K562 (cell line): ENCODE measurements around the gene EPHB4. TPM values are rescaled to one million over a fixed set of nuclear protein-coding genes. Genes with fewer than 3 reads are reported as not detected.

ENCODE experiments used
- CAMTA2 ChIP-seq: fragments of 250-450 bp; sonication (Bioruptor Pico); conservative IDR thresholded peaks from 2 replicates; pipeline ENCODE4 v1.5.1; 2022
- CTBP1 ChIP-seq: fragments of 450-650 bp; IDR thresholded peaks from 2 replicates; pipeline ENCODE4 v1.6.1; 2016; ENCODE audit warnings: borderline replicate concordance
- EP400 ChIP-seq: fragments of 450-650 bp; IDR thresholded peaks from 2 replicates; pipeline ENCODE4 v1.6.1; 2017; ENCODE audit warnings: antibody characterized with exemption, mild to moderate bottlenecking, moderate library complexity
- MCM2 ChIP-seq: fragments of 450-650 bp; IDR thresholded peaks from 2 replicates; pipeline ENCODE4 v1.6.1; 2017; ENCODE audit warnings: low read depth, mild to moderate bottlenecking
- MIER1 ChIP-seq: fragments of 450-650 bp; IDR thresholded peaks from 2 replicates; pipeline ENCODE4 v1.6.1; 2016; ENCODE audit warnings: antibody characterized with exemption, mild to moderate bottlenecking, low read depth
- SLC30A9 ChIP-seq: fragments of 250-450 bp; sonication (Bioruptor Pico); IDR thresholded peaks from 2 replicates; pipeline ENCODE4 v1.8.0; 2022; ENCODE audit warnings: mild to moderate bottlenecking, moderate library complexity
- SMARCC2 ChIP-seq: fragments of 450-650 bp; IDR thresholded peaks from 2 replicates; pipeline ENCODE4 v1.6.1; 2017; ENCODE audit warnings: antibody characterized with exemption, moderate library complexity, mild to moderate bottlenecking, low read depth
- STAG1 ChIP-seq: sonication (generic); formaldehyde crosslinking; IDR thresholded peaks from 2 replicates; pipeline ENCODE4 v1.5.0; 2020; ENCODE audit warnings: missing genetic modification reagents, borderline replicate concordance
- YY1 ChIP-seq, 3 experiments: IDR thresholded peaks; 2 replicates each; pipeline ENCODE4 v1.6.1; 2011; ENCODE audit warnings: low read length in 2 of 3, mild to moderate bottlenecking in 2 of 3, moderate library complexity in 2 of 3, borderline replicate concordance in 1 of 3, control low read depth in 1 of 3, low read depth in 1 of 3; ENCODE audit not compliant: insufficient read depth in 3 of 3, insufficient replicate concordance in 2 of 3, control insufficient read depth in 1 of 3, insufficient read length in 1 of 3; ENCODE audit errors: extremely low read depth in 1 of 3
- polyA plus RNA-seq, 8 experiments: library from polyadenylated mRNA; depleted of rRNA in 4 of 8; stranded (reverse) in 5 of 8; unstranded in 3 of 8; fragments of >200 nt; fragmentation: Nextera tagmentation in 2 of 8; fragmentation: Illumina TruSeq in 1 of 8; extraction: Ambion mirVana in 2 of 8; extraction: Trizol in 1 of 8; gene quantifications; 2 replicates each; pipeline versions ENCODE4 v1.2.1 to v1.2.3, GENCODE V29; 2011 to 2014; ENCODE audit warnings: inconsistent platforms in 1 of 8, missing spikeins in 1 of 8
- total RNA-seq, 7 experiments: library from RNA; depleted of rRNA in 6 of 7; stranded (reverse); fragments of >200 nt in 6 of 7; fragmentation: Illumina TruSeq in 2 of 7; extraction: Trizol in 2 of 7; gene quantifications; 2 replicates each; pipeline versions ENCODE4 v1.2.1 to v1.2.3, GENCODE V29; 2011 to 2021; ENCODE audit warnings: low replicate concordance in 1 of 7
- TF ChIP-seq, protein P1 (sequence below): fragments of 450-650 bp; formaldehyde crosslinking; IDR thresholded peaks from 2 replicates; pipeline ENCODE4 v1.4.0; 2022; ENCODE audit warnings: missing genetic modification characterization
- TF ChIP-seq, protein P2 (sequence below), 2 experiments: fragments of 450-650 bp in 1 of 2; sonication (generic) in 1 of 2; formaldehyde crosslinking in 1 of 2; IDR thresholded peaks; 2 replicates each; pipeline versions ENCODE4 v1.7.1 to v1.9.0; 2016 to 2022; ENCODE audit warnings: inconsistent platforms in 1 of 2, mild to moderate bottlenecking in 1 of 2, missing genetic modification reagents in 1 of 2
- TF ChIP-seq, protein P3 (sequence below): fragments of 250-450 bp; sonication (Bioruptor Pico); IDR thresholded peaks from 2 replicates; pipeline ENCODE4 v1.5.0; 2021
- TF ChIP-seq, protein P4 (sequence below): fragments of 450-650 bp; IDR thresholded peaks from 2 replicates; pipeline ENCODE4 v1.7.0; 2016; ENCODE audit warnings: borderline replicate concordance

The EPHB4 gene
- total and polyA plus RNA-seq, 9 of the 15 experiments (the other 6 are each of a cell fraction or from before 2014, with no cell fraction given), result 1.2 to 82.1 (median 37.9) TPM

DNA sequence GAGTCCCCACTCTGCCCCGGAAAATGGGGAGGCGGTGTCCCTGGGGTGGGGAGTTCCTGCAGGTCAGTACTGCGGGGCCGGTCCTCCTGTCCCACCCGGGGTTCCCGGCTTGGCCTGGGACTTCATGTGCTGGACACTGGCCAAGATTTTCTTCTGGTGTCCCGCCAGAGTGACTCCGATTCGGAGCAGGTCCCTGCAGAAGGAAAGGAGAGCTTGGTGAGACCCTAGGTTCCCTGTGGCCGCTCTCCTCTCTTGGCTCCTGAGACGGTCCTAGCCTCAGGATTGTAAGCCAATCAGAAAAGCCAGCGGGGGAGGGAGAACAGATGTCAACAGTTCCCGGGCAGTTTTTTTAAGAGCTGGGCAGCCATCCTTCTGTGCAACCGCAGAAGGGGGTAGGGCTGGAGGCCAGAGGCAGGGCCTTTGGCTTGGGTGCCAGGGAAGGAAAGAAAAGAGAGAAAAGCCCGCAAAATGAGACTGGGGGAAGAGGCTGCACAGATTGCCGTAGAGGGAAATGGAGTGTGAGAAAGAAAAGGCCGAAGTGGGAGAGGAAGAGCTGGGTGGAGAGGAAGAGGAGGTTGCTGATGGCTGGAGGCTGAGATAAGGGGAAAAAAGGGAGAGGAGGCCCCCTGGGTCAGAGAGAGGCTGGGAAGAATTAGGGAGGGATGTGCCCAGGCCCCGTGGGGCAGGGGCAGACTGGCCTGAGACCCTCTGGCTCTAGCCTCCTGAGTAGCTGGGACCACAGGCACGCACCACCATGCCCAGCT, 23.7 kb downstream of the EPHB4 start (continued):
- TF ChIP-seq, protein P1, sequence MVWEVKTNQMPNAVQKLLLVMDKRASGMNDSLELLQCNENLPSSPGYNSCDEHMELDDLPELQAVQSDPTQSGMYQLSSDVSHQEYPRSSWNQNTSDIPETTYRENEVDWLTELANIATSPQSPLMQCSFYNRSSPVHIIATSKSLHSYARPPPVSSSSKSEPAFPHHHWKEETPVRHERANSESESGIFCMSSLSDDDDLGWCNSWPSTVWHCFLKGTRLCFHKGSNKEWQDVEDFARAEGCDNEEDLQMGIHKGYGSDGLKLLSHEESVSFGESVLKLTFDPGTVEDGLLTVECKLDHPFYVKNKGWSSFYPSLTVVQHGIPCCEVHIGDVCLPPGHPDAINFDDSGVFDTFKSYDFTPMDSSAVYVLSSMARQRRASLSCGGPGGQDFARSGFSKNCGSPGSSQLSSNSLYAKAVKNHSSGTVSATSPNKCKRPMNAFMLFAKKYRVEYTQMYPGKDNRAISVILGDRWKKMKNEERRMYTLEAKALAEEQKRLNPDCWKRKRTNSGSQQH, result no peak
- TF ChIP-seq MIER1, result no peak
- peak; percentile 43; the same call in 1 of the 2 replicates for TF ChIP-seq SMARCC2
- TF ChIP-seq CAMTA2 (CRISPR knock-in tag), result no peak
- TF ChIP-seq, protein P2, sequence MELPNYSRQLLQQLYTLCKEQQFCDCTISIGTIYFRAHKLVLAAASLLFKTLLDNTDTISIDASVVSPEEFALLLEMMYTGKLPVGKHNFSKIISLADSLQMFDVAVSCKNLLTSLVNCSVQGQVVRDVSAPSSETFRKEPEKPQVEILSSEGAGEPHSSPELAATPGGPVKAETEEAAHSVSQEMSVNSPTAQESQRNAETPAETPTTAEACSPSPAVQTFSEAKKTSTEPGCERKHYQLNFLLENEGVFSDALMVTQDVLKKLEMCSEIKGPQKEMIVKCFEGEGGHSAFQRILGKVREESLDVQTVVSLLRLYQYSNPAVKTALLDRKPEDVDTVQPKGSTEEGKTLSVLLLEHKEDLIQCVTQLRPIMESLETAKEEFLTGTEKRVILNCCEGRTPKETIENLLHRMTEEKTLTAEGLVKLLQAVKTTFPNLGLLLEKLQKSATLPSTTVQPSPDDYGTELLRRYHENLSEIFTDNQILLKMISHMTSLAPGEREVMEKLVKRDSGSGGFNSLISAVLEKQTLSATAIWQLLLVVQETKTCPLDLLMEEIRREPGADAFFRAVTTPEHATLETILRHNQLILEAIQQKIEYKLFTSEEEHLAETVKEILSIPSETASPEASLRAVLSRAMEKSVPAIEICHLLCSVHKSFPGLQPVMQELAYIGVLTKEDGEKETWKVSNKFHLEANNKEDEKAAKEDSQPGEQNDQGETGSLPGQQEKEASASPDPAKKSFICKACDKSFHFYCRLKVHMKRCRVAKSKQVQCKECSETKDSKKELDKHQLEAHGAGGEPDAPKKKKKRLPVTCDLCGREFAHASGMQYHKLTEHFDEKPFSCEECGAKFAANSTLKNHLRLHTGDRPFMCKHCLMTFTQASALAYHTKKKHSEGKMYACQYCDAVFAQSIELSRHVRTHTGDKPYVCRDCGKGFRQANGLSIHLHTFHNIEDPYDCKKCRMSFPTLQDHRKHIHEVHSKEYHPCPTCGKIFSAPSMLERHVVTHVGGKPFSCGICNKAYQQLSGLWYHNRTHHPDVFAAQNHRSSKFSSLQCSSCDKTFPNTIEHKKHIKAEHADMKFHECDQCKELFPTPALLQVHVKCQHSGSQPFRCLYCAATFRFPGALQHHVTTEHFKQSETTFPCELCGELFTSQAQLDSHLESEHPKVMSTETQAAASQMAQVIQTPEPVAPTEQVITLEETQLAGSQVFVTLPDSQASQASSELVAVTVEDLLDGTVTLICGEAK (IDR thresholded peaks at IDR 0.05), result 0 out of 2 replicates have a peak, but pooled peaks have one; percentile 30
- TF ChIP-seq, protein P2 (CRISPR knock-in tag; IDR thresholded peaks at IDR 0.05), result no peak
- no peak for TF ChIP-seq SLC30A9 (CRISPR knock-in tag)
- TF ChIP-seq YY1 (IDR thresholded peaks at IDR 0.05; ENCODE audit: borderline replicate concordance in 1 of 3, control insufficient read depth in 1 of 3, extremely low read depth in 1 of 3, insufficient read depth in 3 of 3, insufficient read length in 1 of 3, insufficient replicate concordance in 2 of 3, low read depth in 1 of 3, low read length in 2 of 3), result peak in 2 of 3 experiments; percentile 21
- TF ChIP-seq, protein P3, sequence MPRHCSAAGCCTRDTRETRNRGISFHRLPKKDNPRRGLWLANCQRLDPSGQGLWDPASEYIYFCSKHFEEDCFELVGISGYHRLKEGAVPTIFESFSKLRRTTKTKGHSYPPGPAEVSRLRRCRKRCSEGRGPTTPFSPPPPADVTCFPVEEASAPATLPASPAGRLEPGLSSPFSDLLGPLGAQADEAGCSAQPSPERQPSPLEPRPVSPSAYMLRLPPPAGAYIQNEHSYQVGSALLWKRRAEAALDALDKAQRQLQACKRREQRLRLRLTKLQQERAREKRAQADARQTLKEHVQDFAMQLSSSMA (CRISPR knock-in tag), result no peak
- TF ChIP-seq EP400, result no peak
- TF ChIP-seq CTBP1, result peak; percentile 33; the same call in 1 of the 2 replicates
- no peak for TF ChIP-seq MCM2
- TF ChIP-seq, protein P4, sequence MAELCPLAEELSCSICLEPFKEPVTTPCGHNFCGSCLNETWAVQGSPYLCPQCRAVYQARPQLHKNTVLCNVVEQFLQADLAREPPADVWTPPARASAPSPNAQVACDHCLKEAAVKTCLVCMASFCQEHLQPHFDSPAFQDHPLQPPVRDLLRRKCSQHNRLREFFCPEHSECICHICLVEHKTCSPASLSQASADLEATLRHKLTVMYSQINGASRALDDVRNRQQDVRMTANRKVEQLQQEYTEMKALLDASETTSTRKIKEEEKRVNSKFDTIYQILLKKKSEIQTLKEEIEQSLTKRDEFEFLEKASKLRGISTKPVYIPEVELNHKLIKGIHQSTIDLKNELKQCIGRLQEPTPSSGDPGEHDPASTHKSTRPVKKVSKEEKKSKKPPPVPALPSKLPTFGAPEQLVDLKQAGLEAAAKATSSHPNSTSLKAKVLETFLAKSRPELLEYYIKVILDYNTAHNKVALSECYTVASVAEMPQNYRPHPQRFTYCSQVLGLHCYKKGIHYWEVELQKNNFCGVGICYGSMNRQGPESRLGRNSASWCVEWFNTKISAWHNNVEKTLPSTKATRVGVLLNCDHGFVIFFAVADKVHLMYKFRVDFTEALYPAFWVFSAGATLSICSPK, result no peak
- no peak for TF ChIP-seq STAG1 (CRISPR knock-in tag)
